Islet of Langerhans (tissue), 1 donor: ENCODE data around the gene FAM240B.

Source experiments
- FAIRE-seq: peaks from one replicate; lab custom pipeline; 2011; peaks lifted over from hg19 to GRCh38; lab: Jason Lieb, UNC

Gene FAM240B

GRCh38 chr9:38720083-38720745, at the start of gene FAM240B:
Gene FAM240B (minus strand): TSS chr9:38720133. CDS start chr9:38703999, 16,134 bp downstream.
- FAIRE-seq: no peak

- FAIRE-seq: no peak
Observed at GRCh38 chr9:38768351-38768761, 48.4 kb upstream of the FAM240B start.

DNA sequence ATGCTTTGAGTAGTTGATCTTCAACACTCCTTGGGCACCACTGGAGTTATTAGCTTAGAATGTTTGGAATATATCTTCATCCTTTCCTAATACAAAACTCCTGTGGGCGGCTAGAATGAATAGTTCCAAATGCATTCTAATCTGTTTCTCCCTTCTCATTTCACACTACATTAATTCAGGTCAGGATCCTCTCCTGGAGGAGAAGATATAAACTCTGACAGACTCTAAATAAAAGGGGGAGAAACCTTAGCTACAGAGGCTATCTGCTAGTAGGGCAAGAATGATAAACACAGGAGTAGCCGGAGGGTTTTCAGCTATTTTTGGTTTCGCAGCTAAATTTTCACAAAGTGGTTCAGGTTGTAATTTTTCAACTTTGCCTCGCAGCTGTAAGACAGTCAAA, 45.2 kb upstream of the FAM240B start:
- FAIRE-seq: no peak

DNA sequence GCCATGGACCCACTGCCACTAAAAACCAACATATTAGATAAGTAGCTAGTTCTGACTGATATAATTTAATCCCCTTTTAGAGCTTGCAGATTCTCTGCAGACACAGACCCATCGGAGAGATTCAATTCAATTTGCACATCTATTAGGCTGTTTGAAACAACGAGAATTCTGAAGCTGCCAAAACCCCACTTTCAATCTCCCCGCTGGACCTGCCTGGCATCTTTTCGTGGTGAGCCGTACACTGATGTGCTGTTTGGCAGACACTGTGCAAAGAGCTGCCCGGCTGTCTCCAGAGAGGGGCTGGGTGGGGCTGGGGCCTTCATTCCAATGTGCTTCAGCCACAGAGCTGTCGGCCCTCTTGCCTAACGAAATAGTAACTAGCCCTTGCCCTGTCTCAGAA, 42.1 kb upstream of the FAM240B start:
- FAIRE-seq: no peak

GRCh38 chr9:38761339-38761738, 41.4 kb upstream of the FAM240B start:
- FAIRE-seq: no peak

DNA sequence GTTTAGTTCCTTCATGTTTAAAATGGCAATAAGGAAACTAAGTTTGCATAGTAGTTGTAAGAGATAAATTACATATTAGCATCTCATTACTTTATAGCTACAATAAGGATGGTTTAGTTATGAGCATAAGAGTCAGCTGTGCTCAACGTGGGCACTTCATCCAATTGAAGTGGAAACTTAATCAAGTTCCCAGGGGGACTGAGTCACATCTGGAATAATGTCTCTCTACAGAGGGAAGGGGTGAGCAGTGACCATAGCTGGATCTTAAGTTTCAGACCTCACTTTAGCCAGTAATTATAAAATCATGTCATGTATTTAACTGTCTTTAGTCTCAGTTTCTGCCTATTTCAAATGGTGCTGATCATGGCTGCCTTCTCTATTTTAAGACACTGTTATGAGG, 36.8 kb upstream of the FAM240B start:
- FAIRE-seq: no peak

DNA sequence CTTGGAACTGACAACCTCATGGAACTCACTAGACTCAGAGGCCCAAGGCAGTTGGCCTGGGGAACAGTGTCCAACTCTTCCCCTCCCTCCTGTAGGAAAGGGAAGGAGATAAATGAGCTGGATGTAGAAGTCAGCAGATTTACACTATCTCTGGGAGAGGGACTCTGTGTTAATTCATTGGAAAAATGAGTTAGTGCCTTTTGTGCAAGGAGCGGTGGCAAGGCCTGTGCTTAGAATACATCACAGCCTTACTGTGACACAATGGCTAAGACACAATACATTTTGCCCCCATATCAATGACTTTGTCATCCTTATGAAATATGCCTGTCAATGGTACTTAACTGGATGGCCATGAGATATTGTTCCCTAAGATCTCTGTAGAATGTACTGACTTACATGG, 28.0 kb upstream of the FAM240B start:
- FAIRE-seq: no peak

- no peak for FAIRE-seq
Observed at GRCh38 chr9:38747067-38747466, 27.1 kb upstream of the FAM240B start.

GRCh38 chr9:38746303-38746702, 26.4 kb upstream of the FAM240B start:
- no peak for FAIRE-seq

- FAIRE-seq: no peak
Observed at GRCh38 chr9:38744484-38744883, 24.6 kb upstream of the FAM240B start.

- no peak for FAIRE-seq
Observed at GRCh38 chr9:38737246-38737645, 17.3 kb upstream of the FAM240B start.

GRCh38 chr9:38734831-38735230, 14.9 kb upstream of the FAM240B start:
- FAIRE-seq: no peak

DNA sequence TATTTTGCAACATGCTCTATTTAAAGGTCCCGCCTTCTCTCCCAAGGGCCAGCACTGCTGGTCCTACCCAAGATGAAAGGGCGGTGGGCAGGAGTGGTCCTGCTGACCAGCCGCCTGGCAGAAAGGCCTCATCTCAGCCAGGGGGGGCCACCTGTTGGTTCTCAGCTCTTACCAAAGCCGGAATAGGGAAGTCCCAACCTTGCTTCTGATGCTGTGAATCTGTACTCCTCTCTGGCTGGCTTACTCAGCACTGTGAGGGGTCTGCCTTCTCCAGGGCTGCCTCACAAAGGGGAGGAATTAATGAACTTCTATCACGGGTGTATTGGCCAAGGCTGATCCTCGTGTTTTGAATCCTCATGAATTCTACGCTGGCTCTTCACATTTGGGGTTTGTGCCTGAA, 13.6 kb upstream of the FAM240B start:
- no peak for FAIRE-seq

GRCh38 chr9:38732885-38733284, 13.0 kb upstream of the FAM240B start:
- FAIRE-seq: no peak

- no peak for FAIRE-seq
Observed at GRCh38 chr9:38727497-38728001, 7.6 kb upstream of the FAM240B start.

- FAIRE-seq: no peak
Observed at GRCh38 chr9:38724754-38725153, 4.8 kb upstream of the FAM240B start.

DNA sequence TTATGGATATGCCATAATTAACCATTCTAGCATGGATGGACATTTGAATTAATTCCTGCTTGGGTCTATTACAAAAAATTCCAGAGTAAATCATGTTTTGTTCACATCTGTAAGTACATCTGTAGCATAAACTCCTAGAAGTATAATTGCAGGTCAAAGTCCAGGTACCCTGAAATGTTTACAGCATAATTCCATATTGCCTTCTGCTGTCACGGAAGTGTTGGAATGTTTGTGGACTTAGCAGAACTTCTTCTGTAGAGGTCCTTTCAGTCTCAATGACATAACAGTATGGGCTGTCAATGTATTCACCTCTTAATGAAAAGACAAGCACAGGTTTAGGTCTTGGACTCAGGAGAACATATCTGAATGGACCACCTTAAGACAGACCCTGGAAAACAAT, 1.8 kb downstream of the FAM240B start:
- no peak for FAIRE-seq

GRCh38 chr9:38715684-38716083, 4.2 kb downstream of the FAM240B start:
- FAIRE-seq: no peak

- FAIRE-seq: no peak
Observed at GRCh38 chr9:38713426-38713825, 6.5 kb downstream of the FAM240B start.

DNA sequence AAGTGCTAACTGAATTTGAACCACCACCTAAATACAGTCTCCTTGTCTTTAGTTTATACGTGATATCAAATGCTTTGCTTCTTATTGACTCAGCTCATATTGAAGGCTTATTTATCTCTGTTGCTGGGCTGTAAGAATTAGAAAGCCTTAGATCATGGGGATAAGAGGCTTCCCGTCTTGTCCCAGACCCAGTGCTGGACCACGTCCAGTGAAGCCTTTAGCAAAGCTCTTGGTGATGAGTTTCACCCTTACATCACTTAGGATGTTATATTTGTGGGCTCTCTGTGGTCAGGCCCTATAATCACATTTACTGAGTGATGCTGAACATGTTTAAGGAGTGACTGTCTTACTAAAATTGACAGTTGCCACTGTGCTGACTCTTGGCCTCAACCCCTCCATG, 11.2 kb downstream of the FAM240B start:
- FAIRE-seq: no peak

DNA sequence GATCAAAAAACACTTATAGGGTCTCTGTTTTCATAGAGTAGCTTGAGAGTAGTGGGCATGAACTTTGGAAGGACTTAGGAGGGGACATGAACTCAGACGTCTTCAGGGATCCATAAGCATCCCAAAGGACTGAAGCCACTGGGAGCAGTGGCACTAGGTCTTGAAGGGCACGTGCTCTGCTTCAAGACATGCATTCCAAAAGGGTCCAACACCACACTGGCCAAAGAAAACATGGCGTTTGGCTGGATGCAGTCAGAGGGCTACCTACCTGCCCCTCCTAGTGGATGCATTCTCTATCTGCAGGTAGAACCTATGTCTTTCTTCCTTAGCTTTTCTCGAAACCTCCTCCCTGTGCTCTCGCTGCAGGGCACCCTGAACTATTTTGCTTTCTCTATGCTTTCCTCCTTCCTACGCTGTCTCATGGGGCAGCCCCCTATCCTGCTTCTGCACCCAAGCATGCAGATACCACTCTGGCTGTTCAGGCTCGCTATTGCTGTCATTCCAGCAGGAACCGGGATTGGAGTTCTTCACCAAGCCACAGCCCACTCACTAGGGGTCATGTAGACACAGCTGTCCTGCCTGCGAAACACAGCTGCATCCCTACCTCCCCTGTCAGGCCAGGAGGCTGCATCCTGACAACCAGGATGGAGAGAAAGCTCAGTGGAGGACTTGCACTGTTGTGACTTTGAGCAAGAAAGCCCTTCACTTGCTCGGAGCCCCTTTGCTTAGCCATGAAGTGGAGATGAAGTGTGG, 11.9 kb downstream of the FAM240B start:
- FAIRE-seq: no peak

- FAIRE-seq: no peak
Observed at GRCh38 chr9:38706493-38706892, 13.4 kb downstream of the FAM240B start.

GRCh38 chr9:38705917-38706316, 14.0 kb downstream of the FAM240B start:
- no peak for FAIRE-seq

DNA sequence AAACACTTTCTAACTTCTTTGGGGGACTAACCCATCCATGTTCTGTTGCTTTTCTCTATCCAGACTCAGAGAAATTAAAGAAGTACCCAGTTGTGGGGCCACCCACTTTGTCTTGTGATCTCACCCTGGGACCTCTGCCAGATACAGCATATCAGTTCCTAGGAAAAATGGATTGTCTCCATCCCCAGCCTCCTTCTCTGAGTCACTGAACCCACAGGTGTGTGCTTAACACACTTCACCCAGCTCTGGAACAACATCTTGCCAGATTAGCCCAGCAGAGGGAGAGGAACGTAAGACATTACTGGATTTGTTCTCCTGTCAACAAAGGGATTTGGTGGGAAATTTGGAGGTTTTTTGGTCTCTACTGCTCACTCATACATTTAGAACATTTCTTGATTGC, 19.2 kb downstream of the FAM240B start:
- no peak for FAIRE-seq
